Keratinocyte (primary cell): ENCODE results near the gene CD101.

Experiments used
- CTCF ChIP-seq, 3 experiments: IDR thresholded peaks in 1 of 3; conservative IDR thresholded peaks in 1 of 3; optimal IDR thresholded peaks in 1 of 3; 2 replicates in 2 of 3; 3 replicates in 1 of 3; pipeline versions ENCODE3 to v1.5.1; 2011; ENCODE audit warnings: low read length in 3 of 3, mild to moderate bottlenecking in 3 of 3, moderate library complexity in 2 of 3, control low read depth in 1 of 3, inconsistent platforms in 1 of 3; ENCODE audit not compliant: insufficient read depth in 2 of 3; ENCODE audit errors: extremely low read depth in 1 of 3
- EZH2 ChIP-seq: IDR thresholded peaks from one replicate; pipeline ENCODE4 v1.6.1; 2012; ENCODE audit warnings: inconsistent platforms, mild to moderate bottlenecking, low read length, moderate library complexity

- TF ChIP-seq CTCF (optimal IDR thresholded peaks at IDR 0.05 in 1 of 3, IDR thresholded peaks at IDR 0.05 in 1 of 3, conservative IDR thresholded peaks at IDR 0.05 in 1 of 3; ENCODE audit: extremely low read depth in 1 of 3, insufficient read depth in 2 of 3, low read length in 3 of 3) (no peak), EZH2 (no peak)
These were observed 12.7 kb upstream of the CD101 start for GRCh38 chr1:116988908-116989307.
